Coronary artery (tissue), 2 donors: ENCODE data around the gene FARP2.
A peak's percentile ranks its signal among the peaks of the same experiment; 100 is the strongest.

Source experiments
- DNase-seq: peaks from one replicate; pipeline ENCODE4 v3.0.0-alpha.2; 2017; ENCODE audit warnings: low spot score
- H3K27ac ChIP-seq, 2 donors: fragments of 200-600 bp; sonication (generic); one replicate each; pipeline ENCODE4 v1.5.1; 2016 to 2019
- H3K4me3 ChIP-seq: fragments of 200-600 bp; sonication (generic); 2 replicates; pipeline ENCODE4 v1.5.1; 2016; ENCODE audit warnings: mild to moderate bottlenecking, moderate library complexity
- CTCF ChIP-seq: fragments of 200-600 bp; sonication (generic); IDR thresholded peaks from one replicate; pipeline ENCODE4 v1.5.1; 2019; ENCODE audit warnings: antibody characterized with exemption

The FARP2 gene

DNA sequence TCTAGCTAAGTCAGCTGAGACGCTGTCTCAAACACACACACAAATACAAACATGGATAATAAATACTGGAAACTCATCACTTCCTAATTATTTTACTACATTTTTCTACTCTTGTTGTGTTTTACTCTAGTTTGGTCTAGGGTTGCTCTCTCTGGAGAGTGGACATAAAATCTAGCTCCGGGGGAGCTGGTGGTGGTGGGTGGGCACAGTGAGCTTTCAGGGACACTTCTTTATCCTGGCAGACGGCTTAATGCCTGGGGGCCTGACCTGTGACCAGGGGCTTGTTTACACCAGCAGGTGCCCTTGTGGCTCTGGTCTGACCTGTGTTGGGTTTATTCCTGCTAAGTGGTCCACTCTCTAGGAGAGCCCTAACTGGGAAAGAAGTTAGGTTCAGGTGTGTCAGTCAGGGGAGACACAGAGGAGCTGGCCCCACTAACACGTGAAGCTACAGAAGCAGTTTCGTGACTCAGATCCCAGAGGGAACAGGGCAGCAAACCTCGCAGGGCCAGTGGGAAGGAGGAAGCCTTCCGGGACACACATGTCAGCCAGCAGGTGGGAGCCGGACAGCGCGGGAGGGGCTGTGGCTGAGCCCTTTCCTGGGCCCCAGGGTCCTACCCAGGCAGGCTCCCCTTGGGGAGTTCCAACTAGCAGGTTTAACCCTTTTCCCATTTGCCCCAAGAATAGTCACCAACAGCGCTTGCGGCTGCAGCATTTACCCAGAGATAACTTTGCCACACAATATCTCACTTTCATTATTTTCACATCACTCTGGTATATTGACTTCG lies 180.0 kb downstream of the FARP2 start:
- no peak overlapping the region for H3K27ac ChIP-seq
- DNase-seq, result no peak
- no peak overlapping the region for H3K4me3 ChIP-seq
- TF ChIP-seq CTCF, result no peak

GRCh38 chr2:241538838-241539615 lies 182.9 kb downstream of the FARP2 start:
- no peak overlapping the region for H3K27ac ChIP-seq
- no peak for TF ChIP-seq CTCF
- no peak for DNase-seq
- H3K4me3 ChIP-seq, result no peak overlapping the region

DNA sequence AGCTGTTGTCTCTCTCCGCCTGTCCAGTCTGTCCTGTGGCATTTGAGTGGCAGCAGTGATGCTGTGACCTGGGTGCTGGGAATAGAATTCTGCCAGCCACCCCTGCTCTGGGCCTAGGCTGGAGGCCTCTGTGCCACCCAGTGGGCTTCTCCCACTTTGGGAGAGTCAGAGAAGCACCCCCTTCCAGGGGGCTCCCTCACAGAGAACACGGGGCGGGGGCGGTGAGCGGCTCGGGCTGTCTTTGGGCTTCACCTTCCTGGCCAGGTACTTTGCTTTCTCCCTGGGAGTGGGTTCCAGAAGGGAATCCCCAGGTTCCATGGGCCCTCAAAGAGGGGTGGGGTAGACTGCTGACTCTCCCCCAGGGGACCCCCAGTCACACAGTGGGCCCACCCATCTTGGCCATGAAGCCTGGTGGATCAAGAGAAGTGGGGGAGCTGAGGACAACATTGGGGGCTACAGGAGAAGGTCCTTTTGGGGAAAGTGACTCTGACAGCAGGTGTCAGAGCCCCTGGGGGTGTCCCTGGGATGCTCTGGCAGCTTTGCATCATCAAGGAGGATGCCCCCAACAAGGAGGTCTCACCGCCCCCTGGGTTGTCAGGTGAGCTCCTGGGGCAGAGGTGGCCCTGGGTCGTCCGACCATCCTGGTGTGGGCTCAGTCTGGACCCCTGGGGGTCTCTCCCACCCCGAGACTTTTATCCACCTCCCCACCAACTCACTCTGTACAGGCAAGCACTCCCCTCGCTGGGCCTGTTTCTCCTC lies 183.7 kb downstream of the FARP2 start:
- H3K4me3 ChIP-seq, result no peak overlapping the region
- no peak for TF ChIP-seq CTCF
- H3K27ac ChIP-seq, result peak overlapping the region in 1 of 2 donors; percentile 51
- no peak for DNase-seq

DNA sequence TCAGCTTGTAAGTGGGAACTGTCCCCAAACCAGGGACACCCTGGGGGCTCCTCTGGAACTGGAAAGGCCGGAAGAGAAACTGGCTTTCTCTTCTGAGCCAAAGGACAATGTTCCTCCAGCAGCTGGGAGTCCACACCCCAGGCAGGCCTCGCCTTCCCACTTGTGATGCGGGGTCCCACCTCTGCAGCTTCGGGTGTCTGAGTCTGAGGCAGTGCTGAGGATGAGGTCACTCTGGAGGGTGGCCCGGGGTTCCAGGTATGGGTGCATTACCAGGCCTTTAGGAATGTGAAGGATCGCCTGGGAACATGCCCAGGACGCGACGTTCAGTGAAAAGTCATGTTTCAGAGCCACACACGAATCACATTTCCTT lies 184.3 kb downstream of the FARP2 start:
- no peak for DNase-seq

DNA sequence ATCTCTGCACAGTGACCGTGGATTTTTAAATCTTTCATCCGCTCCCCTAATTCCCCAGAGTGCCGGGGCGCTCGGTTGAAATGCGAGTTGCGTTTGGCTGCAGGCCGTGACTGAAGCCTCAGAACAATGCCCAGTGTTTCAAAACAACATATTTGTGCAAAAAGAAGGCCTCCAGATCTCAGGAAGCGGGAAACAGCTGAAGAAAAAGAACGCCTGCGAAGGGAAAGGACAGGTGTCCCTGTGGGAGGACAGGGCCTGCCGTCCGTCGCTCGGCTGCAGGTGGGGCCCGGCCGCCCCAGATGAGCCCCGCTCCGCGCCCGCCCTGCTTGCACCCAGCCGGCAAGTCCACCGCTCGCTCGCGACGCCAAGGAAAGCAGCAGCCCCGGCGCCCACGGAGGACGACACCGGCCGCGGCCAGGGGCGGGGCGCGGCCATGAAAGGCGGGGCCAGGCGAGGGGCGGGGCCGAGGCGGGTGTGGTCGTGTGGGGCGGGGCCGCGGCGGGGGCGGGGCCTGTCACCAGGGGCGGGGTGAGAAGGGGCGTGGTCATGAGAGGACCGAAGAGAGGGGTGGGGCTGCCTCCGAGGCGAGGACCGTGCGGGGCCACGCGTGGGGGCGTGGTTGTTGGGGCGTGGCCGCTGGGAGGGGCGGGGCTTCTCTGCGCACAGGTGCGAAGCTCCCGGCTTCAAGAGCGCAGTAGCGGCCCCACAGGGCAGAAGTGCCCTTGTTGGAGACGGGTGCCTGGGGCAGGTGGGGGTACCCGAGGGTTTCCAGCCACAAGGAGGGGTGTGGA lies 184.9 kb downstream of the FARP2 start:
- no peak for DNase-seq
- Histone ChIP-seq H3K27ac (peak overlapping the region in 1 of 2 donors; percentile 70), H3K4me3 (peak overlapping the region; percentile 63)
- no peak for TF ChIP-seq CTCF

More for the DNA sequence above, 184.3 kb downstream of the FARP2 start:
- H3K4me3 ChIP-seq, result peak overlapping the region; percentile 63
- no peak for TF ChIP-seq CTCF
- H3K27ac ChIP-seq, result peak overlapping the region in 1 of 2 donors; percentile 51

- TF ChIP-seq CTCF, result no peak
- Histone ChIP-seq H3K4me3 (peak overlapping the region; percentile 63), H3K27ac (no peak overlapping the region)
- DNase-seq, result no peak
These were observed 185.6 kb downstream of the FARP2 start for GRCh38 chr2:241541564-241542277.
